GM18517 (cell line): Measurements from ENCODE around the gene ELANE.
"Not testable (repeated sequence)": the region's sequence is repeated elsewhere in the genome, so short reads cannot be mapped to it uniquely, and the experiment has no call there.

ENCODE experiments used
- ATAC-seq: cut with Tn5 transposase; IDR thresholded peaks from one replicate; pipeline ENCODE4 v1.9.1; 2021; ENCODE audit warnings: mild to moderate bottlenecking, moderate library complexity; ENCODE audit not compliant: unreplicated experiment

The ELANE gene

GRCh38 chr19:835210-835810 lies 16.8 kb upstream of the ELANE start:
- no peak for ATAC-seq

GRCh38 chr19:840519-841206 lies 11.4 kb upstream of the ELANE start, which contains the start of gene PRTN3:
PRTN3 (plus strand) TSS chr19:840999; CDS start chr19:841009, 10 bp downstream.
- ATAC-seq, result no peak

GRCh38 chr19:842802-843179 lies 9.3 kb upstream of the ELANE start:
- ATAC-seq, result not testable (repeated sequence)

- no peak for ATAC-seq
These were observed 8.8 kb upstream of the ELANE start for GRCh38 chr19:843180-843835.

- ATAC-seq, result no peak
These were observed 8.1 kb upstream of the ELANE start for GRCh38 chr19:843836-844545.

GRCh38 chr19:844546-844971 lies 7.5 kb upstream of the ELANE start:
- no peak for ATAC-seq

- no peak for ATAC-seq
These were observed 6.2 kb upstream of the ELANE start for GRCh38 chr19:845707-846521.

- ATAC-seq, result no peak
These were observed 3.6 kb upstream of the ELANE start for GRCh38 chr19:848386-848921.

GRCh38 chr19:849195-849594 lies 2.9 kb upstream of the ELANE start:
- not testable (repeated sequence) for ATAC-seq

- ATAC-seq, result no peak
These were observed 1.7 kb upstream of the ELANE start for GRCh38 chr19:850221-850978.

- ATAC-seq, result no peak
These were observed 1.1 kb upstream of the ELANE start for GRCh38 chr19:850979-851335.

GRCh38 chr19:853014-853585 lies 997 bp downstream of the ELANE start:
- ATAC-seq, result no peak

- not testable (repeated sequence) for ATAC-seq
These were observed 1.6 kb downstream of the ELANE start for GRCh38 chr19:853614-854220.

- no peak for ATAC-seq
These were observed 2.4 kb downstream of the ELANE start for GRCh38 chr19:854549-854948.

GRCh38 chr19:855142-855541 lies 3.0 kb downstream of the ELANE start:
- ATAC-seq, result no peak

GRCh38 chr19:855566-856120 lies 3.5 kb downstream of the ELANE start:
- no peak for ATAC-seq

- ATAC-seq, result no peak
These were observed 6.2 kb downstream of the ELANE start for GRCh38 chr19:858284-858683.
